Astrocyte of the hippocampus (primary cell): ENCODE data around the gene CABP1.

Experiments
- DNase-seq: peaks from one replicate; pipeline ENCODE4 v3.0.0; 2011; ENCODE audit warnings: low read depth, low spot score

The CABP1 gene

DNA sequence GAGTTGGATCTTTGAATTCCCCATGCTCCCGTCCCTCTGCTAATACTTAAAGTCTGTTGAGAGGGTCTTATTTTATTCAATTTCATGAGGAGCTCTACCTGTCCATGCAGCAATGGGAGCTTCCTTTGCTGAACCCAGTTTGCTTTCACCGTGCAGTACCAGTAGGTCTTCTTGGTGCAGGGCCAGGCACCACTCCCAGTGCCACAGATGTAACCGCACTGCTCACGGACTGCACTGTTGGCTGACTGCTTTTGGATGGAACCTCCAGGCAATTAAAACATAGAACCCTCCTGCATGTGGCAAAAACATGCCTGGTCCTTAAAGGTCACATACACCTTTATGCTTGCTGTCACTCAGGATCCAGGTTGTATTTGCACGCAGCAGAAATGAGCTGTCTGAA is 9.3 kb upstream of the CABP1 start:
- no peak for DNase-seq

DNA sequence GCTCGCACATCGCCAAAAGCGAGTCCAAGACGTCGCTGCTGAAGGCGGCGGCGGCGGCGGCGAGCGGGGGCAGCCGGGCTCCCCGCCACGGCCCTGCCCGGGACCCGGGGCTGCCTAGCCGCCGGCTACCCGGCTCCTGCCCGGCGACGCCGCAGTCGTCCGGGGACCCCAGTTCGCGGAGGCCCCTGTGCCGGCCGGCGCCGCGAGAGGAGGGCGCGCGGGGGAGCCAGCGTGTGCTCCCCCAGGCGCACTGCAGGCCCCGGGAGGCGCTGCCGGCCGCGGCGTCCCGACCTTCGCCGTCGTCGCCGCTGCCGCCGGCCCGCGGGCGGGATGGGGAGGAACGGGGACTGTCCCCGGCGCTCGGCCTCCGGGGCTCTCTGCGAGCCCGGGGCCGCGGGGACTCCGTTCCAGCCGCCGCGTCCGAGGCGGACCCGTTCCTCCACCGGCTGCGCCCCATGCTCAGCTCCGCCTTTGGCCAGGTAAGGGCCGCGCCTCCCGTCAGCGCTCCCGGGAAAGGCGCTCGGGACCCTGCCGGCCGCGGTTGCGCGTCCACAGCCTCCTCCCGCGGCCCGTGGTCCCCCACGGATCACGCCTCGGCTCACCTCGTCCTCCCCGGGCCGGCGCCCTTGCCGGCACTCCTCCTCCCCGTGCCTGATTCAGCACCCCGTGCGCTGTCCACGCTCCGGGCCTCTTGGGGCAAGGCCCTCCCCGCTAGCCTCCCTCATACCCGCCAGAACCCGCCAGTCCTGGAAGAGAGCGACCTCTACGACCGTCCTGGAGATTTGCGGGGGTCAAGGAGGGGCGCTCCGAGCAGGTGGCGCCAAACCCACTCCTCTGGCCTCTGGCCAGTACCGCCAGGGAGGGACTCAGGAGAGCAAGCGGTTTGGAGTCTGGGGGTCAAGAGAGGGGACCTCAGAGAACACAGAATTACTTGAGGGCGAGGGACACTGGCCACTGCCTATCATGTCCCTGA is 721 bp downstream of the CABP1 start:
- peak; percentile 84 for DNase-seq

DNA sequence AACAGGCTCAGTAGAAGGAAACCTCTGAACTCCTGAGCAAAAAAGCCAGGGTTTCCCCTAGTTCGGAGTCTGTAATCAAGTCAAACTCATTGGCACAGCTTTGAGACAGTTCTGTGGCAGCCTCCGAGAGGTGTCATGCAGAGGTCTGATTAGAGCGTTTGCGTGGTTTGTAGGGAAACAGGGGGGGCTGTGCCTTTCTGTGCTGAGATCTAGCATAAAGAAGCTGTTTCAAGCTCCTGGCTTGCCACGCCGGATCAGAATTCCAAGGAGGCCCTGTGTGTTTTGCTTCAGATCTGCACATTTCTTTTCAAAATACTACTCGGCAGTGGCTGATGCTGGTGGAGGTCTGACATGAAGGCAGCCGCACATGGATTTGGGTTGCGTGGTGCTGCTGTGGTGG is 1.7 kb downstream of the CABP1 start:
- no peak for DNase-seq

DNA sequence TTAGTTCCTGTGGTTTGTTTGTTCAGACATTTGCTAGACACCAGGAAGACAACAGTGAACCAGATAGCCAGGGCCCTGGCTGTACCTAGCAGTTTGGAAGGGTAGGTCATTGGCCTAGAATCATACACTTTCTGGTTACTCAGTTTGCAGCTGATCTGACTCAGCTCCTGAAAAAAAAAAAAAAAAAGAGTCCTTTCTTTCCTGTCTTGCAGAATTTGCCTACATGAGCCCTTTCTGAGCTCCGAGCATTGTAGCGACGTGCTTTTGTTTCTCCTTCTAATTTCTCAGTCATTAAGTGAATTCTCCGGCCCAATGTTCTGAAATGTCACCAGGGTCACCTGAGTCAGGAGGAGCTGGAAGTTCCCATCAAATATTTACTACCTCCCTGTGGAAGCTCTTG is 2.4 kb downstream of the CABP1 start:
- no peak for DNase-seq

DNA sequence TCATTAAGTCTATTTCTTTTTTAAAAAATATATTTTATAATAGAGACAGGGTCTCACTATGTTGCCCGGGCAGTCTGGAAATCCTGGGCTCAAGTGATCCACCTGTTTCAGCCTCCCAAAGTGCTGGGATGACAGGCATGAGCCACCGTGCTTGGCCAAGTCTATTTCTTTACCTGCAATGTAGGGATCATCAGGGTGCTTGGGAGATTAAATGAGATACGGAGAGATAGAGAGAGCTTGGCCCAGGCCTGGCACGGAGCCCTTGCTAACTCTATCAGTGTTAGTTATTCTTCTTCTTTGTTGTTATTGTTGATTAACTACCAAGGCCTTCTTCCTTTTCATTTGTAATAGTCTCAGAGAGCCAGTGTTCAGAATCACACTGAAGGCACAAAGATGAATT is 3.1 kb downstream of the CABP1 start:
- DNase-seq, result no peak

DNA sequence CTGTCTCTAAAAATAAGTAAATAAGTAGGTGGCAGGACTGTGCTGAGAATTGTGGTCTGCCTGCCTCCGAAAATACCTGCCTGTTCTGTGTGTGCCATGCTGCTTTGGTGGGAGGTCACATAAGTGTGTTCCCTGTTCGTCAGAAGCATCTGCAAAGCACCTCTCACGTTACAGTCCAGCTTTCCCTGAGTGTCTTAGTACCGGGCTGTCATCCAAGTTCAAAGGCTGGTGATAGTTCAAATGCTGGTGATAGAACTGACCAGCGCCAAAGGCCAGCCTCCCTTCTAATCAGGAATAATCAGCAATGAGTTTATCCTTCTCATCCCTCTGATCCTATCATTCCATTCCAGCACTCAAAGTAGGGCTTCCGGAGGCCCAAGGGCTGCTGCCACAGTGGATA is 5.6 kb downstream of the CABP1 start:
- no peak for DNase-seq

DNA sequence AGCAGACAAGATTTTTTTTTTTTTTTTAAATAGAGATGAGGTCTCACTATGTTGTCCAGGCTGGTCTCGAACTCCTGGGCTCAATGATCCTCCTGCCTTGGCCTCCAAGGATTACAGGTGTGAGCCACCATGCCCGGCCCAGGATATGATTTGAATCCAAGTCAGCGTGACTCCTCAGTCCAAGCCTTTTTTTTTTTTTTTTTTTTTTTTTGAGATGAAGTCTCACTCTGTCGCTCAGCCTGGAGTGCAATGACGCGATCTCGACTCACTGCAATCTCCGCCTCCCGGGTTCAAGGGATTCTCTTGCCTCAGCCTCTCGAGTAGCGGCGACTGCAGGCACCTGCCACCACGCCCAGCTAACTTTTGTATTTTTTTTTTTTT is 6.9 kb downstream of the CABP1 start:
- no peak for DNase-seq

DNA sequence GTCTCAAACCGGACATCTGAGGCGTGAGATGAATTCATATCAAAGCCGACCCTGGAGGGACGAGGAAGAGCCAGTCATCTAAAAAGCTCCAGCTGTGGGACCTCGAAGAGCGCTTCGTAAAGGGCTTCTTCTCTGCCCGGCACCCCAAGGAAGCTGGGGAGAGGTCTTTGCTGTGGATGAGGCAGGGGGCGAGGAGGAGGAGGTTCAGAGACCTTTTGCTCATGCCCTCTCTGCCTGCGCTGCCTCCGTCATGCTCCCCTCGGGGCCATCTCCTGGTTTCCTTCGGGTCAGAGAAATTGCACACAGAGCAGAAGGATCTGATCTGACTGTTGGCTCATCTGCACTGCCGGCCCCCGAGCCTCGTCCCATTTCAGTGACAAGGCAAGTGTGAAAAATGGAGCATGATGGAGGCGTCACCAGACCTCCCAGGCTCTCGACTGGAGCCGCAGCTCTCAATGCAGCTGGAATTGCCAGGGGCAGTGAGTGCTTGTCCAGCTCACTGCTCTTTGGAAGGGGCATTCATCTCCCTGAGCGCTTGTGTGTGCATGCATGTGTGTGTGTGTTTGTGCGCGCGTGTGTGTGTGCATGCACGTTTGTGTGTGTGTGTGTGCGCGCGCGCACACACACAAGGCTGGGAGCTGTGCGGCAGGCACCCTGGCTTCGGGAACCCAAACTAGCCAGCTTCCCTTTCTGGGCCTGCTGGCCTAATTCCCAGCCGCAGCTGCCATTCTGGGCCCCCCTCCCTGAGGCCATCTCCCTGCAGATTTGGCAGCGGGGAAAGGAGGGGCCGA is 9.2 kb downstream of the CABP1 start:
- DNase-seq, result peak; percentile 17

DNA sequence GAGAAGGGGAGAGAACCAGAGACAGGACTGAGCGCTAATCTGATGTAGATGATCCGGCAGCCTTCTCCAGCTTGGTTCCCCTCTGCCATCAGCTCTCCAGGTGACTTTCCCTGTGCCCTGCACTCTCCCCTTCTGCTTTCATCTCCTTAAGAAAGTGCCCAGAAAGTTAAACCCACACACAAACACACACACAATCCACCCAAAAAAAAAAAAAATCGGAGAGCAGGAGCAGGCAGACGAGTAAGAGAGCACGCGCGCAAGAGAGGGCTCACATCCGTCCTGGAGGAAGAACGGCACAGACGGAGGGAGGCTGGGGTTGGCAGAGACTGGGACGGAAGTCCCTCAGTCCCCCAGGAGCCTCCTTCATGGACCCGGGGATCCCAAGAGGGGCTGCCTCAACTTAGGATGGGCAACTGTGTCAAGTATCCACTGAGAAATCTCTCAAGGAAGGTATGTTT is 9.8 kb downstream of the CABP1 start:
- DNase-seq, result no peak

DNA sequence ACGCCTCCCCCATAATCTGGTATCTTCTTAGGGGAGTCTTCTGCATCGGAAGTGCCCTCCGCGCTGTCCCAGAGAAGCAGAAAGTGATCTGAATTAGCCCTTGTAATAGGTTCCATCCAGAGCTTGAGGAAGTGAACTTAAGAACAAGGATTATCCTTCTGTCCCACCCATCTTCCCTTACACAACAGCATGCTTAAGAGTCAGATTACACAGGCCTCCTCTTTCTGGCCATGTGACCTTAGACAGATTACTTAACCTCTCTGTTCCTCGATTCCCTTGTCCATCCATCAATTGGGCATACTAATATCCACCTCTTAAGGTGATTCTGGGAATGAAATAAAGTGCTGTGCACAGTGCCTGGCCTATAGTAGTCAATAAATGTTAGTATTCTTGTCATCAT is 11.4 kb downstream of the CABP1 start:
- no peak for DNase-seq

DNA sequence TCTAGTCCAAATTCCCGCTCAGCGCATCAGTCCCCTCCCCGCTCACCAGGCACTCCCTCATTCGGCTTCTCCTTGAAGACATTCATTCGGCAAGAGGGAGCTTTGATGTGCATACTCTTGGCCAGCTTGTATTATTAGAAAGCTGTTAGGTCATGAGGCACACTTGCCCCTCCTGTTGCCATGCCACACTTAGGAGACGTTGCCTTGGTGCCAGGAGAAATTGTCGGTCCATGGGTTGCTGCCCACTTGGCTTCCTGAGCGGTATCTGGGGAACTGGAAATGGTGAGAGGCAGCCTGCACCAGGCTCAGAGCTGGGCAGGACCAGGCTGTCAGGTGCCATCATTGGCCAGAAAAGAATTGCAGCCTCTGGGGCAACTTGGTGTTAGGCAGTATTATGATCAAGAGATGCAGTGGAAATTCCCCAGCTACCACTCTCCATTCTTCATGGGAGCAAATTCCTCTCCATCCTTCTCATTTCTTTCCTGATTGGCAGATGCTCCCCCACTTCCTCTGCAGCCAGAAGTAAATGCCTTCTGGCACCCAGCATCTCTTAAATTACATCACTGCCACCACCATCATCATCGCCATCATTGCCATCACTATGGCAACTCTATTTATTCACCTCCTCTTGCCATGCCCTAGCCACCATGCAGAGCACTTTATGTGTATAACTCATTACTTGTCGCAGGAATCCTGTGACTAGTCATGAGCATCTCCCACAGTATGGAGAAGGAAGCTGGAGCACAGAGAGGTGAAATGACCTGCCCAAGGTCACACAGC is 12.4 kb downstream of the CABP1 start:
- peak; percentile 17 for DNase-seq

DNA sequence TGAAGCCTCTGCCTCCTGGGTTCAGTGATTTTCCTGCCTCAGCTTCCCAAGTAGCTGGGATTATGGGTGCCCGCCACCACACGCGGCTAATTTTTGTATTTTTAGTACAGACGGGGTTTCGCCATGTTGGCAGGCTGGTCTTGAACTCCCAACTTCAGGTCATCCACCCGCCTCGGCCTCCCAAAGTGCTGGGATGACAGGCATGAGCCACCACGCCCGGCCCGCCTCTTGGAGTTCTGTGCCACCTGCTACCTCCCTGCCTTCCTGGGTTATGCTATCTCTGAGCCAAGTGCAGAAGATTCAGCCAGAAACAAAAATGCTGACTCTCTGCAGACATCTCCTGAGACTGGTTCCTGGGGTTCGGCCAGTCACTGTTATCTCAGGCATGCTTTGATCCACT is 13.2 kb downstream of the CABP1 start:
- no peak for DNase-seq

DNA sequence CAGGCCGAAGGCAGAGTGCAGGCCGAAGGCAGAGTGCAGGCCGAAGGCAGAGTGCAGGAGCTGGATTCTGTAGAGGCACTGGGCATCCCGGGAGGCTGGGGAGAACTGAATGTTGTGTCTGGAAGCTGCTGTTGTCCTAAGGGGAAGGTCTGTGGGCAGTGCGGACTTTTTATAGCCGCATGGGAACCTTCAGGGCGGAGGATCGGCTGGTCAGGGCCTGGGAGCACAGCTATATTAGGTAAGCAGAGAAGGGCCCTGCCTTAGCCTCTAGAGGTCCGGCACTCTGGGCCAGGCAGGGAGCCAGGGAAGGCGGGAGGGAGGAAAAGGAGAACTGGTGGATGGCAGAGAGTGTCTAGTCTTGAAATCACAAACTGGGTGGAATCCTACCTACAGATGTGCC is 14.2 kb downstream of the CABP1 start:
- DNase-seq, result no peak

DNA sequence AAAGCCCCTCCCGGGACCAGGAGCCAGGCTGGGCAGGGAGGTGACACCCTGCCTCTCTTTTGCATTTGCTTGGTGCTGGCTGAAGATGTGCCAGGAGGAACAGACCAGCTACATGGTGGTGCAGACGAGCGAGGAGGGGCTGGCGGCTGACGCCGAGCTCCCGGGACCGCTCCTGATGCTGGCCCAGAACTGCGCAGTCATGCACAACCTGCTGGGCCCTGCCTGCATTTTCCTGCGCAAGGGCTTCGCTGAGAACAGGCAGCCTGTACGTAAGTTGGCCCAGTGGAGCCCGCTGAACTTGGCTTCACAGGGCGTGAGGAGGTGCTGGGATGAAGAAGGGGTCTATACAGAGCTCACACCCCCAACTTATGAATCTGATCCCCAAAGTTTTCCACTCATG is 15.6 kb downstream of the CABP1 start:
- no peak for DNase-seq

DNA sequence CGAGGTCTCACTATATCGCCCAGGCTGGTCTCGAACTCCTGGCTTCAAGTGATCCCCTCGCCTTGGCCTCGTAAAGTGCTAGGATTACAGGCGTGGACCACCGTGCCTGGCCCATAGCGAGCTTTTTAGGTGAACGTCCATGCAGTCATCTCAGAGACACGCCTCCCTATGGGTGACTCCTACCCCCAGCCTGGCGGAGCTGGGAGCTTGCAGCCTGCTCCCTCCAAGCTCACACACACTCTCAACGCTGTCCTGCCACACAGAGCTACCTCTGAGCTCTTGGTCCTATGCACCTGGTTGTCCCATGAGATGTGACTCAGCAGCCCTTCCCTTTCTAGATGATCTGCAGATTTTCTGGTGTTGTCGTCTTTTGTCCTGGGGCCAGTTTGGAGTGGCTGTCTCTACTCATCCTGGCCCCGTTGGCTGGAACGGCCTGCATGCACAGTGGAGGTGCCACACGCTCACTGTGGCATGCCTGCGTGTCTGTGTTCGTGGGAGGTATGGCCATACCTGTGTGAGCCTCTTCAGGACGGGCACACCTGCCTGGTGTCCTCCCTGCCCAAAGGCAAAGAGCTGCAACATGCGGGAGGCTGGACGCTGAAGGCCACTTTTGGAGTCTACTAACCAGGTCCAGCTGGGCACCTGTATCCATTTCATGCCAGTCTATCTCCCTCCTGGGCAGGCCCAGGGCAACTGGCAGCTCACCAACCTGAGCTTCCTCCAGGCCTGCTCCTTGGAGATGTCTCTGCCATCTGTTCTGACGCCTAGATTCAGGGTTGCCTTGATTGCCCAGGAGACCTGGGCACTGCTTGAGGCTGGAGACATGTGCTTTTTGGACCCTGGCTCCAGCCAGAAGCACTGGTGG is 18.1 kb downstream of the CABP1 start:
- DNase-seq, result no peak

DNA sequence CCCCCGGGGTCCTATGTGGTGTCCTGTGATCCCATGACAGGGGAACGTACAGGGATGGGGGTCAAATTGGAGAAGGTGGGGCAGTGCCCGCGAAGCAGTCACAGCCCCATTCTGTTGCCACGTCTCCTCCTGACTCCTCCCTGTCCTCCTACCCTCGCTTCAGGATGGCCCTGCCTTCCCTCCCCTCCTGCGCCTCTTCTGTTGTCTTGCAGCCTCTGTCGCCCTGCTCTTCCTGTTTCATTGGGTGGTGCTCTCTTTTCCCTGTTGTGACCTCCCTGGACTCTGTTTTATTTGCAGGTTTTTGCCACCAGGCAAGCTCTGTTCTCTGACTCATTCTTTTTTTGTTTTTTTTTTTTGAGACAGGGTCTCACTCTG is 18.7 kb downstream of the CABP1 start:
- no peak for DNase-seq

DNA sequence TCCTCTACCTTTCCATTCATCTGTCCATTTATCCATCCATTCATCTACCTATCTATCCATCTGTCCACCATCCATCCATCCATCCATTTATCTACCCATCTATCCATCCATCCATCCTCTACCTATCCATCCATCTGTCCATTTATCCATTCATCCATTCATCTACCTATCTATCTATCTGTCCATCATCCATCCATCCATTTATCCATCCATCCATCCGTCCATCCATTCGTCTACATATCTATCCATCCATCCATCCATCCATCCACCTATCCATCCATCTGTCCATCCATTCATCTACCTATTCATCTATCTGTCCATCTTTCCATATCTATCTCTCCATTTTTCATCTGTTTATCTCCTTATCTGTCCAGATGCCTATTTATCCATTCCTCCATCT is 21.0 kb downstream of the CABP1 start:
- no peak for DNase-seq

DNA sequence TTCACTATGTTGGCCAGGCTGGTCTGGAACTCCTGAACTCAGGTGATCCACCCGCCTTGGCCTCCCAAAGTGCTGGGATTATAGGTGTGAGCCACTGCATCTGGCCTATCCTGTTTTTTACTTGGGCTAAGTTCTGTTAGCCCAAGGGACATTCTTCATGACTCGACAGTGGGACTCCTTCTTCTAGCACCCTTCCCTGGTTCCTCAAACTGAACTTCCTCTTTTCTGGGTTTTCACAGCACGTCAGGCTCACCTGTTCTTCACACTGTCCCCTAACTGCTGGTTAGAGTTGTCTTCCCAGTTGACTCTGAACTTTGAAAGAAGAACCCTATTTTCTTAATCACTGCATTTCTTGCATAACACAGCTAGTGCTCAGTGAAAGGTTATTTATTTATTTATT is 22.5 kb downstream of the CABP1 start:
- DNase-seq, result no peak

DNA sequence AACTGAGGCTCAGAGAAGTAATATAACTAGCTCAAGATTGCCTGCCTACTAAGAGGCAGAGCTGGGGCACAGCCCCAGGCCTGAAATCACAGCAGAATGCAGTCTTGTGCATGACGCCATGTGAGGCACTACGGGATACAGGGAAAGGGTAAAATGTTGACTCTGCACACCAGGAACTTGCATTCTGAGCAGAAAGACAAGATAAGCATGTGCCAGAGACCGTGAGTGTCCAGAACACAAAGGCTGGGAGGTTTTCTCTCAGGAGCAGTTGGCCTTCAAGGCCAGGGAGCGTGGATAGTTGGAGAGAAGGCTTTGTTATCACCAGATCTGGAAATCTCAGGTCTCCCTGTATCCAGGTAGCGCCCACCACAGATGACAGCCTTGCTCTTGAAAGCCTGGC is 23.3 kb downstream of the CABP1 start:
- DNase-seq, result no peak

DNA sequence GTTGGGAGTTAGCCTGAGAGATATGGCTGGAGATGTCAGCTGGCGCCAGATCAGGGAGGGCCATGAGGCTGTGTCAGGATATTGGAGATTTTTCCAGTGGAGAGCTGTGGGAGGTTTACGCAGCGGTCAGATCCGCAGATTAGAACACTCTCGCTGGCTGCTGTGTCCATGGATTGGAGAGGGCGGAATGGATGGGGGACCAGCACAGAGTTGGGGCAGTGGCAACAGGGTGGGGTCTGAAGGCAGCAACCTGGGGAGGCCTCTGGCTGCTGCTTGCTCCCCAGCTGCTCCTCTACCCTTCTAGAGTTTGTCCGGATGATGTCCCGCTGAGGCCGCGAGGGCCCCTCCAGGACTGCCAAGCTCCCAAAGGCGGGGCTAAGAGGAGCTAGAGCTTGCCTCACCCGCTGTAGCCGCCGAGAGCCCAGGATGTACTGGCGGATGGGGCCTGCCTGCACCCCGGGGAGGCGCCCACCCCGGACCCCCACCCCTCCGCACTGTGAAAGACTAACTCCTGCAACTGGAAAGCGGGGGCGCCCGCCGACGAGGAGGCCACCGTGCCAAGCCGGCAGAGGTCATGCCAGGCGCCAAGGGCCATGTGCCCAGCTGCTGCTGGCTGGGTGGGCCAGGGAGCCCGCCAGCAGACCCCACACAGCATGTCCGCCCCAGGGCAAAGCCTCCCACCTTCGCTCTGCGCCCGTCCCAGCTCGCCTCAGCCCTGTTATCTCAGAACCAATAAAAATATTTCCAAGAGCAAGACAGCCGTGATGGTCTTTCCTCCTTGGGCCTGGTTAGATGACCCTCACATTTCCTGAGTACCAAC is 26.4 kb downstream of the CABP1 start:
- DNase-seq, result no peak
